Stimulated activated naive CD8-positive, alpha-beta T cell treated with anti-CD3 and anti-CD28 coated beads, Interleukin-15, Interleukin-2, amounts not matched to agents 100 ng/mL and 50 ng/mL, for 24 hours (primary cell): ENCODE measurements around the gene NKAIN2.
"Not testable (repeated sequence)": the region's sequence is repeated elsewhere in the genome, so short reads cannot be mapped to it uniquely, and the experiment has no call there.

Experiments
- H3K27ac Mint-ChIP-seq: one replicate; pipeline ENCODE4 v1.8.0; 2021; ENCODE audit warnings: mild to moderate bottlenecking, mixed read lengths
- H3K27me3 Mint-ChIP-seq: one replicate; pipeline ENCODE4 v1.8.0; 2021; ENCODE audit warnings: mixed read lengths
- H3K36me3 Mint-ChIP-seq: one replicate; pipeline ENCODE4 v1.8.0; 2021; ENCODE audit warnings: low read depth, mixed read lengths
- H3K4me1 Mint-ChIP-seq: one replicate; pipeline ENCODE4 v1.8.0; 2021; ENCODE audit warnings: low read depth, mixed read lengths
- H3K4me3 Mint-ChIP-seq: one replicate; pipeline ENCODE4 v1.8.0; 2021; ENCODE audit warnings: mild to moderate bottlenecking, mixed read lengths
- H3K9me3 Mint-ChIP-seq: one replicate; pipeline ENCODE4 v1.8.0; 2021; ENCODE audit warnings: mixed read lengths

The NKAIN2 gene

DNA sequence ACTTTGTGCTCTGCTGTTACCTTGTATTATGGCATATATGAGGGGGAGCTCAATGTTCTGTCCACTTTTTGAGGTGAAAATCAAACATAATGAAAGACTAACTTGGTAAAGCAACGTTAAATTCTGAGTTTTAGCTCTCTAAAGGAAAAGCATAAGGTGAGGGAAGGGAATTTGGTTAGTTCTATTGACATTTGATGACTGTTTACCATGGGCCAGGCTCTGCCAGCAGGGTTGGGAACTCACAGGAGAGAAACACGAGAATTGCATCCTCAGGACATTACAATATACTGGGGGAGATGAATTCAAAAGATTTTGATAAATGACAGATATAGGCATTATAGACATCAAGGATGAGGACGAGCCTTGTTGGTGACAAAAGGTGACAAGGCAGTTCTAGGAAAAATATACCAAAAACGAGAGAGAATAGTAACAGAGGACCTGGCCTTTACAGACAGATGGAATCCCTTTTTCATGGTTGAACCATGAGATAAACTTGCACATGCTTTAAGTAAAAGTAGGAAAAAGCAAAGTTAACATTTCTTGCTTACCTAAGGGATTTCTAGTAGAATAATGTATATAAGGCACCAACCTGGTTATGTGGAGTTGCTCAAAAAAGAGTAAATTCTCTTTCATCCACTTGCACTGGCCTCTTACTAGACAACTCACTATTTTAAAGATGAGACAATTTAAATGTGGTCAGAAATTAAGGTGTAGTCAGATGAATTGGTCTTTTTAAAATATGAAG lies 191.4 kb downstream of the NKAIN2 start:
- Mint-ChIP-seq H3K27me3 (no peaks in the 10 kb centered on the region), H3K4me1 (no peaks in the 10 kb centered on the region), H3K4me3 (no peak overlapping the region), H3K9me3 (no peaks in the 10 kb centered on the region), H3K36me3 (no peaks in the 10 kb centered on the region), H3K27ac (no peak overlapping the region)

GRCh38 chr6:123997223-123997622 lies 193.6 kb downstream of the NKAIN2 start:
- no peak overlapping the region for H3K4me3 Mint-ChIP-seq
- H3K36me3 Mint-ChIP-seq = no peaks in the 10 kb centered on the region
- H3K27me3 Mint-ChIP-seq = no peaks in the 10 kb centered on the region
- no peaks in the 10 kb centered on the region for H3K4me1 Mint-ChIP-seq
- no peak overlapping the region for H3K27ac Mint-ChIP-seq
- no peaks in the 10 kb centered on the region for H3K9me3 Mint-ChIP-seq

- H3K36me3 Mint-ChIP-seq = no peaks in the 10 kb centered on the region
- H3K4me1 Mint-ChIP-seq = no peaks in the 10 kb centered on the region
- H3K4me3 Mint-ChIP-seq = no peak overlapping the region
- H3K9me3 Mint-ChIP-seq = no peaks in the 10 kb centered on the region
- H3K27me3 Mint-ChIP-seq = no peaks in the 10 kb centered on the region
- H3K27ac Mint-ChIP-seq = no peak overlapping the region
Measured at GRCh38 chr6:124002377-124003081, 198.9 kb downstream of the NKAIN2 start.

- H3K36me3 Mint-ChIP-seq = no peaks in the 10 kb centered on the region
Measured at GRCh38 chr6:124007266-124007665, 203.6 kb downstream of the NKAIN2 start.

GRCh38 chr6:124008000-124008987 lies 204.6 kb downstream of the NKAIN2 start:
- no peak overlapping the region for H3K4me3 Mint-ChIP-seq
- no peaks in the 10 kb centered on the region for H3K27me3 Mint-ChIP-seq
- H3K36me3 Mint-ChIP-seq = no peaks in the 10 kb centered on the region
- peaks cover 7% of the 10 kb centered on the region for H3K9me3 Mint-ChIP-seq
- no peaks in the 10 kb centered on the region for H3K4me1 Mint-ChIP-seq
- H3K27ac Mint-ChIP-seq = no peak overlapping the region

More at GRCh38 chr6:124007266-124007665, 203.6 kb downstream of the NKAIN2 start:
- H3K9me3 Mint-ChIP-seq = peaks cover 4% of the 10 kb centered on the region
- no peaks in the 10 kb centered on the region for H3K4me1 Mint-ChIP-seq
- no peak overlapping the region for H3K27ac Mint-ChIP-seq
- H3K27me3 Mint-ChIP-seq = no peaks in the 10 kb centered on the region
- H3K4me3 Mint-ChIP-seq = no peak overlapping the region

- Mint-ChIP-seq H3K36me3 (no peaks in the 10 kb centered on the region), H3K4me3 (no peak overlapping the region), H3K9me3 (peaks cover 7% of the 10 kb centered on the region), H3K4me1 (no peaks in the 10 kb centered on the region), H3K27me3 (no peaks in the 10 kb centered on the region), H3K27ac (no peak overlapping the region)
Measured at GRCh38 chr6:124008988-124009765, 205.5 kb downstream of the NKAIN2 start.

DNA sequence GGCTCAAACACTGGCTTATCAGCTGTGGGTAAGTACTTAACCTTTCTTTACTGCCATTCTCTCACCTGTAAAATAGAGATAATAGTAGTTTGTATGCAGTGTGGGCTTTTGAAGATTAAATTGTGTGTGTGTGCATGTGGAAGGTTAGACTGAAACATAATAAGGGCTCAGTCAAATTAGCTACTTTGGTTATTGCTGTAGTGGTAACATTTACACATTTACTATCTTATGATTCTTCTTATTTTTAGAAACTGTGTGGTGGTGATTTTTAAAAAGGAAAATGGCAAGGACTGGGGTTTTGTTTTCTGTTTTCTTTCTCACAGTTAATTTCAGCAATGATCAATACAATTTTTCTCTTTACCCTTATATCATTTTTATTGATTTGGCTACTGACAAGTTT lies 206.9 kb downstream of the NKAIN2 start:
- Mint-ChIP-seq H3K27ac (no peak overlapping the region), H3K9me3 (peaks cover 8% of the 10 kb centered on the region)

GRCh38 chr6:124011180-124011579 lies 207.5 kb downstream of the NKAIN2 start:
- Mint-ChIP-seq H3K36me3 (no peaks in the 10 kb centered on the region), H3K4me1 (no peaks in the 10 kb centered on the region), H3K9me3 (peaks cover 11% of the 10 kb centered on the region), H3K27ac (no peak overlapping the region), H3K27me3 (no peaks in the 10 kb centered on the region), H3K4me3 (no peak overlapping the region)

More for the DNA sequence above, 206.9 kb downstream of the NKAIN2 start:
- H3K4me1 Mint-ChIP-seq = no peaks in the 10 kb centered on the region
- H3K4me3 Mint-ChIP-seq = no peak overlapping the region
- H3K36me3 Mint-ChIP-seq = no peaks in the 10 kb centered on the region
- no peaks in the 10 kb centered on the region for H3K27me3 Mint-ChIP-seq

GRCh38 chr6:124022051-124022450 lies 218.4 kb downstream of the NKAIN2 start:
- not testable (repeated sequence) for H3K9me3 Mint-ChIP-seq

DNA sequence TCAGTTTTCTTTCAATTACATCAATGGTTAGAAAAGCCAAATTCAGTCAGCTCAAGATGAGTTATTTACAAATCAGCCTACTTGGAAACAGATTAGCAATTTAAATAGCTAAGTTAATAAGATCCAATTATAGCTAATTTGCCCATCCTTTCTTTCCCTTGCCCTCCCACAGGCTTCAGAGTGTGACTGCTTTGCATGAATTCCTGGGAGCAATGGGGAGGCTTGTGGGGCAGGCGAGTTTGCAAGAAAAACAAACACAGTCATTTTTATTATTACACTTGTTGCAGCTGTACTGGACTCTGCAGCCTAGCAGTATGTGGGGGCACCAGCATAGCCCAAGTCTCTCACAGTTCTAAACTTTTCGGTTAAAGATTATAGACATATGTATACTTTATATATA lies 219.0 kb downstream of the NKAIN2 start:
- Mint-ChIP-seq H3K27ac (no peak overlapping the region), H3K27me3 (no peaks in the 10 kb centered on the region), H3K4me3 (no peak overlapping the region), H3K9me3 (peaks cover 10% of the 10 kb centered on the region), H3K36me3 (no peaks in the 10 kb centered on the region), H3K4me1 (no peaks in the 10 kb centered on the region)

More at GRCh38 chr6:124022051-124022450, 218.4 kb downstream of the NKAIN2 start:
- H3K4me1 Mint-ChIP-seq, H3K4me3 Mint-ChIP-seq, H3K27ac Mint-ChIP-seq, H3K36me3 Mint-ChIP-seq, H3K27me3 Mint-ChIP-seq: not testable (repeated sequence)

- Mint-ChIP-seq H3K4me3 (no peak overlapping the region), H3K27me3 (no peaks in the 10 kb centered on the region), H3K9me3 (peaks cover 8% of the 10 kb centered on the region), H3K4me1 (no peaks in the 10 kb centered on the region), H3K36me3 (no peaks in the 10 kb centered on the region), H3K27ac (no peak overlapping the region)
Measured at GRCh38 chr6:124026694-124027093, 223.0 kb downstream of the NKAIN2 start.

DNA sequence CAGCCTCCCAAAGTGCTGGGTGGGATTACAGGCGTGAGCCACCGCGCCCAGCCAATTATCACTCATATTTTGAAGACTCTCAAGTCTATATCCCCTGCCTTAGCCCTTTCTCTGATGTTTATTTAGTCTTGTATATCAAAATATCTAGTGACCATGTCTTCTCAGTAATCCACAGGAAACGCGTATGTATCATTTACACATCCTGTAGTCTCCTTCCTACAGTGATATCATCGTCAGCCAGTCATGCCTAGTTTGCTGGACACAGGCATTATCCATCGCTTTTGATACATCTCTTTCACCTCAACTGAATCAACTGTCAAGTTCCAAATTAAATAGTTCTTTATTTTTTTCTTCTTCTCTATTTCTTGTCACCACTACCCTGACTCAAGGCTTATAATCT lies 223.7 kb downstream of the NKAIN2 start:
- Mint-ChIP-seq H3K27ac (no peak overlapping the region), H3K9me3 (peaks cover 8% of the 10 kb centered on the region), H3K36me3 (no peaks in the 10 kb centered on the region), H3K4me3 (no peak overlapping the region), H3K27me3 (no peaks in the 10 kb centered on the region), H3K4me1 (no peaks in the 10 kb centered on the region)

DNA sequence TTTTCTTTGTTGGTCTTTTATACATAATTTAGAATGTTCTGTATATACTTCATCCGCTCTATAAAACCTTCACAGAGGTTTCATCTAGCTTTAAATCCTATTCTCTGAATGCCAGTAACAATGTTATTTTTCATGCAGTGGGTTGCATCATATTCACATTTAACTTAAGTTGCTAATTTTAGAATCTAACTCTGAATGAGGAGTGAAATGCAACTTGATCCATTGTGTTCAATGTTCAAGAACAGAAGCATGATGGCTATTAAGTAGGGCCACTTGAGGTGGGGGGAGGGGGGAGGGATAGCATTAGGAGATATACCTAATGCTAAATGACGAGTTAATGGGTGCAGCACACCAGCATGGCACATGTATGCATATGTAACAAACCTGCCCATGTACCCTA lies 224.5 kb downstream of the NKAIN2 start:
- Mint-ChIP-seq H3K27ac (no peak overlapping the region), H3K27me3 (no peaks in the 10 kb centered on the region), H3K36me3 (no peaks in the 10 kb centered on the region)

GRCh38 chr6:124029567-124029966 lies 225.9 kb downstream of the NKAIN2 start:
- Mint-ChIP-seq H3K4me3 (no peak overlapping the region), H3K4me1 (no peaks in the 10 kb centered on the region)

More for the DNA sequence above, 224.5 kb downstream of the NKAIN2 start:
- H3K4me3 Mint-ChIP-seq = no peak overlapping the region
- H3K4me1 Mint-ChIP-seq = no peaks in the 10 kb centered on the region
- H3K9me3 Mint-ChIP-seq = peaks cover 8% of the 10 kb centered on the region

More at GRCh38 chr6:124029567-124029966, 225.9 kb downstream of the NKAIN2 start:
- peaks cover 8% of the 10 kb centered on the region for H3K9me3 Mint-ChIP-seq
- H3K36me3 Mint-ChIP-seq = no peaks in the 10 kb centered on the region
- H3K27me3 Mint-ChIP-seq = no peaks in the 10 kb centered on the region
- no peak overlapping the region for H3K27ac Mint-ChIP-seq
